GM12878 (cell line): ENCODE results near the gene LRRC8D. TPM values are rescaled to one million over a fixed set of nuclear protein-coding genes. Genes with fewer than 3 reads are reported as not detected.

Source experiments
- ATAC-seq: fragments of 200-7000 bp; cut with Tn5 transposase; 3 replicates; pipeline ENCODE4 v1.9.1; 2020; ENCODE audit warnings: mild to moderate bottlenecking, moderate library complexity
- BruUV-seq: library from RNA; stranded (reverse); fragments of 400-500 nt; replicated peaks from 2 replicates; lab custom pipeline; 2021; lab: Mats Ljungman, UMichigan
- CTCF ChIA-PET: fragments of 300-600 bp; sonication (Branson Sonifier 250); formaldehyde crosslinking; extraction: SDS; loops from one replicate; lab custom pipeline; 2021; ENCODE audit warnings: inconsistent platforms; lab: Yijun Ruan, JAX
- POLR2A ChIA-PET: fragments of 350-600 bp; formaldehyde crosslinking; extraction: SDS; loops from one replicate; lab custom pipeline; 2021; ENCODE audit warnings: inconsistent platforms; lab: Charles Lee
- RAD21 ChIA-PET: fragments of 300-600 bp; sonication (Branson Sonifier 250); formaldehyde crosslinking; loops from one replicate; lab custom pipeline; 2023; ENCODE audit warnings: antibody characterized with exemption; ENCODE audit not compliant: unreplicated experiment; lab: Charles Lee
- SMC1A ChIA-PET: fragments of 300-600 bp; sonication (Branson Sonifier 250); formaldehyde crosslinking; loops from one replicate; lab custom pipeline; 2023; ENCODE audit not compliant: unreplicated experiment, uncharacterized antibody; lab: Charles Lee
- DNase-seq: peaks from one replicate; pipeline ENCODE4 v3.0.0-alpha.2; 2011; ENCODE audit warnings: low read depth, low spot score
- FAIRE-seq: peaks from 3 replicates; lab custom pipeline; 2011; peaks lifted over from hg19 to GRCh38; lab: Jason Lieb, UNC
- H2AFZ ChIP-seq: 2 replicates; pipeline ENCODE4 v1.6.0; 2011; ENCODE audit warnings: low read depth, low read length, control low read depth; ENCODE audit not compliant: control insufficient read depth
- H3K27ac ChIP-seq: 2 replicates; pipeline ENCODE4 v1.5.1; 2011; ENCODE audit warnings: control low read depth; ENCODE audit not compliant: control insufficient read depth, insufficient read depth
- H3K27me3 ChIP-seq, 2 experiments: replicated peaks in 1 of 2; 2 replicates each; pipeline versions ENCODE4 v1.6.0 to v1.6.1; 2011; ENCODE audit warnings: low read length in 1 of 2; ENCODE audit not compliant: control insufficient read depth in 2 of 2, insufficient read depth in 2 of 2
- H3K36me3 ChIP-seq, 2 experiments: 2 replicates each; pipeline ENCODE4 v1.5.1; 2011; ENCODE audit warnings: low read length in 1 of 2; ENCODE audit not compliant: control insufficient read depth in 2 of 2, insufficient read depth in 2 of 2
- H3K4me1 ChIP-seq: 2 replicates; pipeline ENCODE4 v1.6.1; 2011; ENCODE audit warnings: mild to moderate bottlenecking, low read length, moderate library complexity, mixed read lengths; ENCODE audit not compliant: control insufficient read depth, insufficient read depth
- H3K4me2 ChIP-seq: 2 replicates; pipeline ENCODE4 v1.6.0; 2011; ENCODE audit warnings: control low read depth; ENCODE audit not compliant: control insufficient read depth, insufficient read depth
- H3K4me3 ChIP-seq: fragments of 200-600 bp; sonication (generic); 2 replicates; pipeline ENCODE4 v1.5.1; 2016
- H3K79me2 ChIP-seq: 2 replicates; pipeline ENCODE4 v1.6.0; 2011; ENCODE audit warnings: low read length; ENCODE audit not compliant: control insufficient read depth, insufficient read depth
- H3K9ac ChIP-seq: 2 replicates; pipeline ENCODE4 v1.8.0; 2011; ENCODE audit warnings: low read length, control low read depth, mixed read lengths; ENCODE audit not compliant: control insufficient read depth, insufficient read depth
- H3K9me3 ChIP-seq: replicated peaks from 3 replicates; pipeline ENCODE4 v1.5.1; 2011; ENCODE audit warnings: mild to moderate bottlenecking, low read length; ENCODE audit not compliant: control insufficient read depth, insufficient read depth
- H4K20me1 ChIP-seq: 2 replicates; pipeline ENCODE4 v1.6.0; 2011; ENCODE audit not compliant: control insufficient read depth, insufficient read depth
- ATF7 ChIP-seq: fragments of 450-650 bp; IDR thresholded peaks from 2 replicates; pipeline ENCODE4 v1.6.1; 2016; ENCODE audit warnings: low read depth, mild to moderate bottlenecking
- CBX3 ChIP-seq: fragments of 200-600 bp; sonication (generic); IDR thresholded peaks from 2 replicates; pipeline ENCODE4 v1.6.1; 2016; ENCODE audit warnings: low read depth, borderline replicate concordance
- DPF2 ChIP-seq: fragments of 450-650 bp; IDR thresholded peaks from 2 replicates; pipeline ENCODE4 v1.6.1; 2017; ENCODE audit warnings: mild to moderate bottlenecking
- ELK1 ChIP-seq: IDR thresholded peaks from 2 replicates; pipeline ENCODE4 v1.6.1; 2012; ENCODE audit warnings: low read depth, low read length, improper control_type of control experiment
- IKZF1 ChIP-seq: fragments of 450-650 bp; conservative IDR thresholded peaks from 2 replicates; pipeline ENCODE4 v1.6.1; 2017; ENCODE audit warnings: antibody characterized with exemption, mild to moderate bottlenecking
- KLF5 ChIP-seq: fragments of 450-650 bp; IDR thresholded peaks from 2 replicates; pipeline ENCODE4 v1.6.1; 2014; ENCODE audit warnings: mild to moderate bottlenecking; ENCODE audit not compliant: partially characterized antibody
- NFYA ChIP-seq: IDR thresholded peaks from 2 replicates; pipeline ENCODE4 v1.6.1; 2011; ENCODE audit warnings: low read depth, mild to moderate bottlenecking, low read length, improper control_type of control experiment, borderline replicate concordance
- NR2C1 ChIP-seq: fragments of 450-650 bp; IDR thresholded peaks from 2 replicates; pipeline ENCODE4 v1.6.1; 2017; ENCODE audit warnings: antibody characterized with exemption, mild to moderate bottlenecking, moderate library complexity
- PAX5 ChIP-seq: IDR thresholded peaks from 2 replicates; pipeline ENCODE4 v1.6.1; 2011; ENCODE audit warnings: low read depth, low read length, borderline replicate concordance
- RAD21 ChIP-seq: IDR thresholded peaks from 2 replicates; pipeline ENCODE4 v1.6.1; 2011; ENCODE audit warnings: mild to moderate bottlenecking, low read depth, low read length, moderate library complexity; ENCODE audit not compliant: insufficient read depth
- RCOR1 ChIP-seq: conservative IDR thresholded peaks from 2 replicates; pipeline ENCODE4 v1.6.1; 2012; ENCODE audit warnings: low read depth, low read length, improper control_type of control experiment
- SMC3 ChIP-seq: IDR thresholded peaks from 2 replicates; pipeline ENCODE4 v1.6.1; 2011; ENCODE audit warnings: low read length, improper control_type of control experiment, borderline replicate concordance
- ZNF207 ChIP-seq: fragments of 450-650 bp; IDR thresholded peaks from 2 replicates; pipeline ENCODE4 v1.6.1; 2014; ENCODE audit warnings: antibody characterized with exemption, mild to moderate bottlenecking, borderline replicate concordance
- ZNF24 ChIP-seq: fragments of 450-650 bp; IDR thresholded peaks from 2 replicates; pipeline ENCODE4 v1.6.1; 2017; ENCODE audit warnings: antibody characterized with exemption, mild to moderate bottlenecking
- ZZZ3 ChIP-seq: IDR thresholded peaks from 2 replicates; pipeline ENCODE4 v1.6.1; 2011; ENCODE audit warnings: low read depth; ENCODE audit not compliant: control insufficient read depth, insufficient read length
- WGBS: methylation state at CpG from one replicate; pipeline ENCODE4 v1.1.6; 2016; ENCODE audit warnings: low lambda C conversion rate; ENCODE audit not compliant: insufficient replicate concordance, insufficient coverage; ENCODE audit errors: missing lambda C conversion rate; 5-methylcytosine and 5-hydroxymethylcytosine counted together
- in situ Hi-C: fragments of 300-500 bp; cut with MboI; formaldehyde crosslinking; loops from 9 replicates; pipeline ENCODE4 v1.14.3; 2018; ENCODE audit warnings: mixed read lengths
- intact Hi-C: fragments of 100-400 bp; cut with micrococcal nuclease; formaldehyde crosslinking; loops from one replicate; pipeline ENCODE4 v1.14.2; 2022; ENCODE audit not compliant: unreplicated experiment
- polyA plus RNA-seq, 11 experiments: library from polyadenylated mRNA; depleted of rRNA in 4 of 11; unstranded in 6 of 11; stranded (reverse) in 5 of 11; fragments of >200 nt; fragmentation: Nextera tagmentation in 4 of 11; fragmentation: Illumina TruSeq in 1 of 11; extraction: Ambion mirVana in 4 of 11; extraction: Trizol in 1 of 11; gene quantifications; 1 replicate in 1 of 11; 2 replicates in 10 of 11; pipeline versions ENCODE4 v1.2.1 to v1.2.3, GENCODE V29; 2011 to 2016; ENCODE audit warnings: inconsistent platforms in 2 of 11, missing spikeins in 2 of 11, low read depth in 1 of 11
- total RNA-seq, 4 experiments: library from RNA; depleted of rRNA in 3 of 4; stranded (reverse); fragments of >200 nt in 3 of 4; fragmentation: Illumina TruSeq in 1 of 4; extraction: Trizol in 1 of 4; gene quantifications; 2 replicates each; pipeline versions ENCODE4 v1.2.1 to v1.2.3, GENCODE V29; 2013 to 2021
- TF ChIP-seq, protein P1 (sequence below): fragments of 450-650 bp; IDR thresholded peaks from 2 replicates; pipeline ENCODE4 v1.6.1; 2017; ENCODE audit warnings: mild to moderate bottlenecking, low read depth, inconsistent platforms; ENCODE audit not compliant: poor library complexity, severe bottlenecking
- TF ChIP-seq, protein P2 (sequence below): fragments of 450-650 bp; IDR thresholded peaks from 2 replicates; pipeline ENCODE4 v1.6.1; 2017; ENCODE audit warnings: mild to moderate bottlenecking, moderate library complexity

Gene LRRC8D
- total and polyA plus RNA-seq, 10 of the 15 experiments (the other 5 are each of a cell fraction or from before 2014, with no cell fraction given) = 5.6 to 44.1 (median 26.8) TPM

DNA sequence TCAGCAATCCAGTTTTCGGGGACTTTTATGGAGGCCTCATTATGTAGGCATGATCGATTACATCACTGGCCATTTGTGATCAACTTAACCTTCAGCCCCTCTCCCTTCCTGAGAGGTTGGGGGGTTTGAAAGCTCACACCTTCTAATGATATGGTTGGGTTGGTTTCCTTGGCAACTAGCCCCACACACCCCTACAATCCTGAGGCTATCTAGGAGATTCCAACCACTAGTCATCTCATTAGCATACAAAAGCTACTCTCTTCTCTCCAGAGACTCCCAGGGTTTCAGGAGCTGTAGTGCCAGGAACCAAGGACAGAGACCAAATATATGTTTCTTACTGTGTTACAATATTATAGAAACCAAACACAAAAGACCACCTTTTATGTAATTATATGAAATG, 138.9 kb downstream of the LRRC8D start:
- intact Hi-C loops = no loop called here

More for the DNA sequence above, 138.9 kb downstream of the LRRC8D start:
- ChIA-PET SMC1A (interaction anchor here (1.0 kb wide), 1 partner anchor 18 kb away, joined by 3 read pairs; no protein-coding TSS in a partner anchor), POLR2A (no interaction called here), CTCF (interaction anchor here (1.3 kb wide), 1 partner anchor 27 kb away, joined by 3 read pairs; no protein-coding TSS in a partner anchor), RAD21 (no interaction called here)
- H3K4me1 ChIP-seq = peaks cover 10% of the 10 kb centered on the region
- no peak overlapping the region for H2AFZ ChIP-seq
- no TSS peak for BruUV-seq
- FAIRE-seq (no peak), DNase-seq (no peak), ATAC-seq (no peak)
- no peak for TF ChIP-seq IKZF1
- TF ChIP-seq PAX5 = no peak
- no peak for TF ChIP-seq KLF5
- TF ChIP-seq RCOR1 = no peak
- no peak for TF ChIP-seq RAD21
- TF ChIP-seq ATF7 = no peak
- no peak for TF ChIP-seq ZNF24
- TF ChIP-seq DPF2 = no peak
- TF ChIP-seq CBX3 = no peak
- TF ChIP-seq, protein P1, sequence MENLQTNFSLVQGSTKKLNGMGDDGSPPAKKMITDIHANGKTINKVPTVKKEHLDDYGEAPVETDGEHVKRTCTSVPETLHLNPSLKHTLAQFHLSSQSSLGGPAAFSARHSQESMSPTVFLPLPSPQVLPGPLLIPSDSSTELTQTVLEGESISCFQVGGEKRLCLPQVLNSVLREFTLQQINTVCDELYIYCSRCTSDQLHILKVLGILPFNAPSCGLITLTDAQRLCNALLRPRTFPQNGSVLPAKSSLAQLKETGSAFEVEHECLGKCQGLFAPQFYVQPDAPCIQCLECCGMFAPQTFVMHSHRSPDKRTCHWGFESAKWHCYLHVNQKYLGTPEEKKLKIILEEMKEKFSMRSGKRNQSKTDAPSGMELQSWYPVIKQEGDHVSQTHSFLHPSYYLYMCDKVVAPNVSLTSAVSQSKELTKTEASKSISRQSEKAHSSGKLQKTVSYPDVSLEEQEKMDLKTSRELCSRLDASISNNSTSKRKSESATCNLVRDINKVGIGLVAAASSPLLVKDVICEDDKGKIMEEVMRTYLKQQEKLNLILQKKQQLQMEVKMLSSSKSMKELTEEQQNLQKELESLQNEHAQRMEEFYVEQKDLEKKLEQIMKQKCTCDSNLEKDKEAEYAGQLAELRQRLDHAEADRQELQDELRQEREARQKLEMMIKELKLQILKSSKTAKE = no peak
- no peak for TF ChIP-seq NR2C1
- TF ChIP-seq NFYA = no peak
- TF ChIP-seq, protein P2, sequence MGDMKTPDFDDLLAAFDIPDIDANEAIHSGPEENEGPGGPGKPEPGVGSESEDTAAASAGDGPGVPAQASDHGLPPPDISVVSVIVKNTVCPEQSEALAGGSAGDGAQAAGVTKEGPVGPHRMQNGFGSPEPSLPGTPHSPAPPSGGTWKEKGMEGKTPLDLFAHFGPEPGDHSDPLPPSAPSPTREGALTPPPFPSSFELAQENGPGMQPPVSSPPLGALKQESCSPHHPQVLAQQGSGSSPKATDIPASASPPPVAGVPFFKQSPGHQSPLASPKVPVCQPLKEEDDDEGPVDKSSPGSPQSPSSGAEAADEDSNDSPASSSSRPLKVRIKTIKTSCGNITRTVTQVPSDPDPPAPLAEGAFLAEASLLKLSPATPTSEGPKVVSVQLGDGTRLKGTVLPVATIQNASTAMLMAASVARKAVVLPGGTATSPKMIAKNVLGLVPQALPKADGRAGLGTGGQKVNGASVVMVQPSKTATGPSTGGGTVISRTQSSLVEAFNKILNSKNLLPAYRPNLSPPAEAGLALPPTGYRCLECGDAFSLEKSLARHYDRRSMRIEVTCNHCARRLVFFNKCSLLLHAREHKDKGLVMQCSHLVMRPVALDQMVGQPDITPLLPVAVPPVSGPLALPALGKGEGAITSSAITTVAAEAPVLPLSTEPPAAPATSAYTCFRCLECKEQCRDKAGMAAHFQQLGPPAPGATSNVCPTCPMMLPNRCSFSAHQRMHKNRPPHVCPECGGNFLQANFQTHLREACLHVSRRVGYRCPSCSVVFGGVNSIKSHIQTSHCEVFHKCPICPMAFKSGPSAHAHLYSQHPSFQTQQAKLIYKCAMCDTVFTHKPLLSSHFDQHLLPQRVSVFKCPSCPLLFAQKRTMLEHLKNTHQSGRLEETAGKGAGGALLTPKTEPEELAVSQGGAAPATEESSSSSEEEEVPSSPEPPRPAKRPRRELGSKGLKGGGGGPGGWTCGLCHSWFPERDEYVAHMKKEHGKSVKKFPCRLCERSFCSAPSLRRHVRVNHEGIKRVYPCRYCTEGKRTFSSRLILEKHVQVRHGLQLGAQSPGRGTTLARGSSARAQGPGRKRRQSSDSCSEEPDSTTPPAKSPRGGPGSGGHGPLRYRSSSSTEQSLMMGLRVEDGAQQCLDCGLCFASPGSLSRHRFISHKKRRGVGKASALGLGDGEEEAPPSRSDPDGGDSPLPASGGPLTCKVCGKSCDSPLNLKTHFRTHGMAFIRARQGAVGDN = no peak
- no peak for TF ChIP-seq SMC3
- no peak for TF ChIP-seq ELK1
- TF ChIP-seq ZNF207 = no peak
- no peak for TF ChIP-seq ZZZ3
- H3K4me2 ChIP-seq = no peak overlapping the region
- no peak overlapping the region for H3K4me3 ChIP-seq
- no peaks in the 10 kb centered on the region for H4K20me1 ChIP-seq
- no peak overlapping the region for H3K27ac ChIP-seq
- H3K9me3 ChIP-seq = peaks cover 4% of the 10 kb centered on the region; the same call in 2 of the 3 replicates
- WGBS = 67% methylated on average over 2 of the region's 2 CpGs
- in situ Hi-C loops = no loop called here
- no peak overlapping the region for H3K9ac ChIP-seq
- H3K27me3 ChIP-seq = no peaks in the 10 kb centered on the region
- no peaks in the 10 kb centered on the region for H3K79me2 ChIP-seq
- no peaks in the 10 kb centered on the region for H3K36me3 ChIP-seq
